ENCODE results near the gene CHD3. TPM values are rescaled to one million over a fixed set of nuclear protein-coding genes. Genes with fewer than 3 reads are reported as not detected.

Gene CHD3
- total RNA-seq, 1 experiment from 2014 or later = 197 TPM

DNA sequence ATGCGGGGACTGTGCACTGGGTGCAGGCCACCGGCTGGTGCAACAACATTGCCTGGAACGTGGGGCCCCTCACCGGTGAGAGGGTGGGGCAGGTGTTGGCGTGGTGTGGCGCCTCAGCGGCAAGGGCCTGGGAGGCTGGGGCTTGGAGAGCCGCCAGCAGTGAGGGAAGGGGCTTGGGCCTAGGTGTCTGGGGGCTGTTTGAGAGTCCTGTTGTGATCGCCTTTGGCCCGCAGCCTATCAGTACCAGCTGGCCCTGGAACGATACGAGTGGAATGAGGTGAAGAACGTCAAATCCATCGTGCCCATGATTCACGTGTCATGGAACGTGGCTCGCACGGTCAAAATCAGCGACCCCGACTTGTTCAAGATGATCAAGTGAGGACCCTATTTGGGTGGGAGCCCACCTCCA is 36.3 kb upstream of the CHD3 start:
- TF ChIP-seq EZH2 (IDR thresholded peaks at IDR 0.05; ENCODE audit: low read depth) = no peak
- Histone ChIP-seq H3K36me3 (ENCODE audit: low read depth) (no peaks in the 10 kb centered on the region), H4K20me1 (ENCODE audit: insufficient read depth) (no peaks in the 10 kb centered on the region), H3K27me3 (ENCODE audit: insufficient read depth, low read depth) (no peaks in the 10 kb centered on the region), H3K4me1 (replicated peaks; ENCODE audit: insufficient read depth) (peaks cover 6% of the 10 kb centered on the region; the same call in 1 of the 2 replicates), H3K27ac (no peak overlapping the region), H3K9me3 (ENCODE audit: insufficient read depth, low read depth) (no peaks in the 10 kb centered on the region), H2AFZ (no peak overlapping the region), H3K9me2 (ENCODE audit: insufficient read depth) (no peaks in the 10 kb centered on the region), H3K4me2 (no peak overlapping the region), H3K79me2 (ENCODE audit: low read depth) (no peaks in the 10 kb centered on the region), H3K4me3 (no peak overlapping the region), H3F3A (ENCODE audit: insufficient read depth, low read depth) (peaks cover 11% of the 10 kb centered on the region)
- BruUV-seq (replicated peaks) = no TSS peak
- DNase-seq = no peak
- POLR2A ChIA-PET (ENCODE audit: unreplicated experiment) = no interaction called here
- CTCF ChIA-PET = no interaction called here
- intact Hi-C loops (cut with micrococcal nuclease; ENCODE audit: unreplicated experiment) = loop anchor here (10.0 kb wide), 1 partner anchor 267 kb away; the partner anchor contains the start of gene MPDU1

DNA sequence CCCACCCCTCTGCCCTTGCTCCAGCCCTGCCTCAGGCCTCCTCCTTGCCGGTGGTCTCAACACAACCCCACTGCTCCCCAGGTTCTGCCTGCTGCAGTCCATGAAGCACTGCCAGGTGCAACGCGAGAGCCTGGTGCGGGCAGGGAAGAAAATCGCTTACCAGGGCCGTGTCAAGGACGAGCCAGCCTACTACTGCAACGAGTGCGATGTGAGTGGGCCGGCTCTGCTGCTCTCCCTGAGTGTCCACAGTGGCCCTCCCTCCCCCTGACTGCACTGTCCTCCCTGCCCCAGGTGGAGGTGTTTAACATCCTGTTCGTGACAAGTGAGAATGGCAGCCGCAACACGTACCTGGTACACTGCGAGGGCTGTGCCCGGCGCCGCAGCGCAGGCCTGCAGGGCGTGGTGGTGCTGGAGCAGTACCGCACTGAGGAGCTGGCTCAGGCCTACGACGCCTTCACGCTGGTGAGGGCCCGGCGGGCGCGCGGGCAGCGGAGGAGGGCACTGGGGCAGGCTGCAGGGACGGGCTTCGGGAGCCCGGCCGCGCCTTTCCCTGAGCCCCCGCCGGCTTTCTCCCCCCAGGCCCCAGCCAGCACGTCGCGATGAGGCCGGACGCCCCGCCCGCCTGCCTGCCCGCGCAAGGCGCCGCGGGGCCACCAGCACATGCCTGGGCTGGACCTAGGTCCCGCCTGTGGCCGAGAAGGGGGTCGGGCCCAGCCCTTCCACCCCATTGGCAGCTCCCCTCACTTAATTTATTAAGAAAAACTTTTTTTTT is 35.5 kb upstream of the CHD3 start:
- H3F3A ChIP-seq (ENCODE audit: insufficient read depth, low read depth) = peaks cover 11% of the 10 kb centered on the region
- no peaks in the 10 kb centered on the region for H4K20me1 ChIP-seq (ENCODE audit: insufficient read depth)
- ChIA-PET POLR2A (ENCODE audit: unreplicated experiment) (no interaction called here), CTCF (interaction anchor here (0.7 kb wide), 1 partner anchor 60 kb away, joined by 10 read pairs; no protein-coding TSS in a partner anchor)
- no peak overlapping the region for H3K4me3 ChIP-seq
- no peaks in the 10 kb centered on the region for H3K9me3 ChIP-seq (ENCODE audit: insufficient read depth, low read depth)
- H3K4me2 ChIP-seq = no peak overlapping the region
- H3K27me3 ChIP-seq (ENCODE audit: insufficient read depth, low read depth) = no peaks in the 10 kb centered on the region
- intact Hi-C loops (cut with micrococcal nuclease; ENCODE audit: unreplicated experiment) = loop anchor here (10.0 kb wide), 1 partner anchor 268 kb away; the partner anchor contains the start of gene MPDU1
- no peaks in the 10 kb centered on the region for H3K9me2 ChIP-seq (ENCODE audit: insufficient read depth)
- no peak overlapping the region for H3K27ac ChIP-seq
- peaks cover 6% of the 10 kb centered on the region; the same call in 1 of the 2 replicates for H3K4me1 ChIP-seq (replicated peaks; ENCODE audit: insufficient read depth)
- H3K36me3 ChIP-seq (ENCODE audit: low read depth) = no peaks in the 10 kb centered on the region
- H3K79me2 ChIP-seq (ENCODE audit: low read depth) = 0 out of 2 replicates have a peak, but pooled peaks cover under 1% of the 10 kb centered on the region
- DNase-seq = no peak
- no TSS peak for BruUV-seq (replicated peaks)
- no peak for TF ChIP-seq EZH2 (IDR thresholded peaks at IDR 0.05; ENCODE audit: low read depth)
- TF ChIP-seq, protein P1, sequence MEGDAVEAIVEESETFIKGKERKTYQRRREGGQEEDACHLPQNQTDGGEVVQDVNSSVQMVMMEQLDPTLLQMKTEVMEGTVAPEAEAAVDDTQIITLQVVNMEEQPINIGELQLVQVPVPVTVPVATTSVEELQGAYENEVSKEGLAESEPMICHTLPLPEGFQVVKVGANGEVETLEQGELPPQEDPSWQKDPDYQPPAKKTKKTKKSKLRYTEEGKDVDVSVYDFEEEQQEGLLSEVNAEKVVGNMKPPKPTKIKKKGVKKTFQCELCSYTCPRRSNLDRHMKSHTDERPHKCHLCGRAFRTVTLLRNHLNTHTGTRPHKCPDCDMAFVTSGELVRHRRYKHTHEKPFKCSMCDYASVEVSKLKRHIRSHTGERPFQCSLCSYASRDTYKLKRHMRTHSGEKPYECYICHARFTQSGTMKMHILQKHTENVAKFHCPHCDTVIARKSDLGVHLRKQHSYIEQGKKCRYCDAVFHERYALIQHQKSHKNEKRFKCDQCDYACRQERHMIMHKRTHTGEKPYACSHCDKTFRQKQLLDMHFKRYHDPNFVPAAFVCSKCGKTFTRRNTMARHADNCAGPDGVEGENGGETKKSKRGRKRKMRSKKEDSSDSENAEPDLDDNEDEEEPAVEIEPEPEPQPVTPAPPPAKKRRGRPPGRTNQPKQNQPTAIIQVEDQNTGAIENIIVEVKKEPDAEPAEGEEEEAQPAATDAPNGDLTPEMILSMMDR (conservative IDR thresholded peaks at IDR 0.05) = no peak
- no peak overlapping the region for H2AFZ ChIP-seq

DNA sequence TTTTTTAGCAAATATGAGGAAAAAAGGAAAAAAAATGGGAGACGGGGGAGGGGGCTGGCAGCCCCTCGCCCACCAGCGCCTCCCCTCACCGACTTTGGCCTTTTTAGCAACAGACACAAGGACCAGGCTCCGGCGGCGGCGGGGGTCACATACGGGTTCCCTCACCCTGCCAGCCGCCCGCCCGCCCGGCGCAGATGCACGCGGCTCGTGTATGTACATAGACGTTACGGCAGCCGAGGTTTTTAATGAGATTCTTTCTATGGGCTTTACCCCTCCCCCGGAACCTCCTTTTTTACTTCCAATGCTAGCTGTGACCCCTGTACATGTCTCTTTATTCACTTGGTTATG is 34.9 kb upstream of the CHD3 start:
- no peaks in the 10 kb centered on the region for H3K36me3 ChIP-seq (ENCODE audit: low read depth)
- H3F3A ChIP-seq (ENCODE audit: insufficient read depth, low read depth) = peaks cover 11% of the 10 kb centered on the region
- H3K4me2 ChIP-seq = no peak overlapping the region
- H3K27me3 ChIP-seq (ENCODE audit: insufficient read depth, low read depth) = no peaks in the 10 kb centered on the region
- H3K9me3 ChIP-seq (ENCODE audit: insufficient read depth, low read depth) = no peaks in the 10 kb centered on the region
- peaks cover 6% of the 10 kb centered on the region; the same call in 1 of the 2 replicates for H3K79me2 ChIP-seq (ENCODE audit: low read depth)
- intact Hi-C loops (cut with micrococcal nuclease; ENCODE audit: unreplicated experiment) = loop anchor here (10.0 kb wide), 1 partner anchor 269 kb away; the partner anchor contains the start of gene MPDU1
- H3K4me3 ChIP-seq = no peak overlapping the region
- POLR2A ChIA-PET (ENCODE audit: unreplicated experiment) = no interaction called here
- H2AFZ ChIP-seq = no peak overlapping the region
- H3K27ac ChIP-seq = no peak overlapping the region
- no TSS peak for BruUV-seq (replicated peaks)
- peaks cover 7% of the 10 kb centered on the region; the same call in 1 of the 2 replicates for H3K4me1 ChIP-seq (replicated peaks; ENCODE audit: insufficient read depth)
- H3K9me2 ChIP-seq (ENCODE audit: insufficient read depth) = no peaks in the 10 kb centered on the region
- TF ChIP-seq, protein P1 (conservative IDR thresholded peaks at IDR 0.05) = no peak
- TF ChIP-seq EZH2 (IDR thresholded peaks at IDR 0.05; ENCODE audit: low read depth) = no peak
- no peaks in the 10 kb centered on the region for H4K20me1 ChIP-seq (ENCODE audit: insufficient read depth)
- DNase-seq = no peak
- CTCF ChIA-PET = interaction anchor here (0.7 kb wide), 1 partner anchor 60 kb away, joined by 10 read pairs; no protein-coding TSS in a partner anchor

All from PC-9 (cell line).